Measurements from ENCODE around the gene POU2F1.

The POU2F1 gene

GRCh38 chr1:167210966-167211674 is 9.6 kb upstream of the POU2F1 start:
- H3K4me3 ChIP-seq (ENCODE audit: low read depth, low read length) = no peak overlapping the region
- peak; percentile 70 for DNase-seq (ENCODE audit: low read depth)
- TF ChIP-seq CTCF (IDR thresholded peaks at IDR 0.05; ENCODE audit: control insufficient read depth, extremely low read depth, insufficient read depth) = no peak

- DNase-seq (ENCODE audit: low read depth) = no peak
These were observed 8.7 kb upstream of the POU2F1 start for GRCh38 chr1:167212025-167212424.

GRCh38 chr1:167216809-167217208 is 3.9 kb upstream of the POU2F1 start:
- no peak for TF ChIP-seq CTCF (IDR thresholded peaks at IDR 0.05; ENCODE audit: control insufficient read depth, extremely low read depth, insufficient read depth)
- no peak overlapping the region for H3K4me3 ChIP-seq (ENCODE audit: low read depth, low read length)
- DNase-seq (ENCODE audit: low read depth) = no peak

More at GRCh38 chr1:167212025-167212424, 8.7 kb upstream of the POU2F1 start:
- no peak overlapping the region for H3K4me3 ChIP-seq (ENCODE audit: low read depth, low read length)
- TF ChIP-seq CTCF (IDR thresholded peaks at IDR 0.05; ENCODE audit: control insufficient read depth, extremely low read depth, insufficient read depth) = no peak

GRCh38 chr1:167219194-167219593 is 1.5 kb upstream of the POU2F1 start:
- TF ChIP-seq CTCF (IDR thresholded peaks at IDR 0.05; ENCODE audit: control insufficient read depth, extremely low read depth, insufficient read depth) = no peak
- no peak for DNase-seq (ENCODE audit: low read depth)
- peak overlapping the region; percentile 73 for H3K4me3 ChIP-seq (ENCODE audit: low read depth, low read length)

- peak; percentile 16; the same call in 1 of the 2 replicates for TF ChIP-seq CTCF (IDR thresholded peaks at IDR 0.05; ENCODE audit: control insufficient read depth, extremely low read depth, insufficient read depth)
- peak; percentile 74 for DNase-seq (ENCODE audit: low read depth)
- H3K4me3 ChIP-seq (ENCODE audit: low read depth, low read length) = peak overlapping the region; percentile 73
These were observed 795 bp upstream of the POU2F1 start for GRCh38 chr1:167219646-167220536.

GRCh38 chr1:167221126-167221737 is 546 bp downstream of the POU2F1 start:
- no peak for TF ChIP-seq CTCF (IDR thresholded peaks at IDR 0.05; ENCODE audit: control insufficient read depth, extremely low read depth, insufficient read depth)
- peak overlapping the region; percentile 71 for H3K4me3 ChIP-seq (ENCODE audit: low read depth, low read length)
- DNase-seq (ENCODE audit: low read depth) = no peak
